ENCODE measurements around the gene SH2D7. TPM values are rescaled to one million over a fixed set of nuclear protein-coding genes. Genes with fewer than 3 reads are reported as not detected.
A peak's percentile ranks its signal among the peaks of the same experiment; 100 is the strongest.

Gene SH2D7
- total RNA-seq, 1 donor from 2014 or later, result not detected

GRCh38 chr15:78104566-78105475 lies 12.5 kb downstream of the SH2D7 start:
- no peak for ATAC-seq

DNA sequence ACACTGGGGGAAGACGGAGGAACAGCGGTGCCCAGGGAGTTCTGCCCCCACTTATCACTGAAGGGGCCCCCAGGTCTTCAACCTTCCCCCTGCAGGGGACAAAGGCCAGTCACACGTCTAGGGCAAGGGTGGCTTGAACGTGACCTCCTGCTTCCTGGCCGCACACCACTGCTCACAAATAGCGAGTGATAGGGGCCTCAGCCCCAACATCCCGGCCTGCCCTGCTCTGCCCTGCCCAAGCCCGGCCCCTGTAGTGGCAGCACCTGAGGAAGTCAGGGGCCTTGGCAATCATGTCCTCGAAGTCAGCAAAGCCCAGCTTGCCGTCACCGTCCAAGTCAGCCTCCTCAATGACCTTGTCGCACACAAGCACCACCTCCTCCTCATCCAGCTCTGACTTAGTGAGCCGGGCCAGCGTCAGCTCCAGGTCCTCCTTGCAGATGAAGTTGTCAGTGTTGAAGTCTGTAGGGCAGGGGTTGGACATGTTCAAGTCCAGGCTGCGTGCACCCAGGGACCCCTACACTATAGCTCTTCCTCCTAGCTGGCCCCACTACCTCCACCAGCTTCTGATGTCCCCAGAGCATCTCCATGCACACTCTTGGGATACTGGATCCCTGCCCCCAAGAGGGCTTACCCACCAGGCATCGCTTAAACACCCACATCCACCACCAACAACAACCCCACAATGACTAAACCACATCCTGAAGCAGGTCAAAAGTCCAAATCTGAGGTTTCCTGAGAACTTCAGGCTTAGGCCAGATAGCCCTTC lies 13.3 kb downstream of the SH2D7 start:
- ATAC-seq, result no peak

- no peak for ATAC-seq
Observed at GRCh38 chr15:78107471-78107870, 15.1 kb downstream of the SH2D7 start.

DNA sequence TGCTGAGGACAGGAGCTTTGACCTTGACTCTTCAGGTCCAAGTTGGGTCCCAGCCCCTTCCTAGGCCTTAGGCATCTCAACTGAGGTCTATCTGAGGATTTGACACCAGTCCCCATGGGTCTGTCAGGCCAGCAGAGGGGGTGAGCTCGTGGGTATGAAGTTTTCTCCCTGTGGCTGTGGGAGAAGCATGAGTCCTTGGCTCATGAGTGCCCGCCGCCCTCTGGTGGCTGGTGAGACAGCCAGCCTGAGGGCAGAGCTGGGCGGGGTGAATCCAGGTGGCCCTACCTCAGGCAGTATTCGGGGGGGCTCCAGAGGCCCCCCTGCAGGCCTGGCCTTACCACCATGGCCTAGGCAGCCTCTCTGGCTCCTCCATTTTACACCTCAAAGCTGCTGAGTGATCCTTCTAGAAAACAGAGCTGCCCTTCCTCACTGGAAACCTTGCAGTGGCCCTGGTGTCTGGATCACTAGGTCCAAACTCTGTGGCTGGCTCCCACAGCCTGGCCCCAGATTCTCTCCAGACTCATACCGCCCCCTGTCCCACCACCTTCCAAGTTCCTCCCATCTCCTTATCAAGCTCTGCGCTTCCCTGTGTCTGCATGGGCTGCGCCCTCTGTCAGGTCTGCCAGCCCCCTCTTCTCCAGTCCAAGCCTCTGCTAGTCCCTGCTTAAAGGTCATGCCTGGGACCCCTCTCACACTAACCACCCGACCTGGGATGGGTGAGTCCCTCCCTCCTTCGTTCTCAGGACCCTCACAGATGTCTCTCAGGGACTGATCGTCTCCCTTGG lies 16.1 kb downstream of the SH2D7 start:
- ATAC-seq, result peak; percentile 78

DNA sequence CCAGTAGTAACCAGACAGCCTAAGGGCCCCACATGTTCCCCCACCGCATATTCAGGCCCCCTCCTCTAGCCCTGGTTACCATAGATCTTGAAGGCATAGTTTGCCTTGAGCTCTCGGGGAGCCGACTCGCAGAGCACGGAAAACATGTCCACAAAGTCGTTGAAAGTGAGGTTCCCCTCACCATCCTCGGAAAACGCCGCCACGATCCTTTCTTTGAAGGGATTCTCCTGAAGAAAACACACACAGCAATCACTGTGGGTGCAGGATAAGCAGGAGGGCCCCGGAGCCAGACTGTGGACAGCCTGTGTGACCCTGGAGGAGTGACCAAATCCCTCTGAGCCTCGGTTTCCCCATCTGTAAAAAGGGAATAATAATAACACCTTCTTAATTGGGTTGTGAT lies 16.8 kb downstream of the SH2D7 start:
- ATAC-seq, result no peak

DNA sequence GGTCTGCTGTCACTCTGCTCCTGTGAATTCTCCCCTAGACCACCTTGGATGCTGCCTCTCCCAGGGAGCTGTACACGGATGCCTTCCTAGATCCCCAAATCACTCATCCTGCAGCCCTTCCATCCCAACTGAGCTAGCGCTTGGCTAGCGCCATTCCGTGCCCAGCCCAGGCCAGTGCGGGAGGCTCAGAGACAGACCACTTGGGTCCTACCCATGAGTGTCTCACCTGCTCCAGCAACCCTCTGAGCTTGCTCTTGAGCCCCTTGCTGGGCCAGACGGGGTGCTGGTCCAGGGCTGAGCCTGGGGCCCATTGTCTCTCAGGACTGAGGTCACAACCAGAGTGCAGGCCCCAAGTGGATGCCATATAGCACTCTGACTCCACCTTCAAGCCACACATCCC lies 17.7 kb downstream of the SH2D7 start:
- no peak for ATAC-seq

DNA sequence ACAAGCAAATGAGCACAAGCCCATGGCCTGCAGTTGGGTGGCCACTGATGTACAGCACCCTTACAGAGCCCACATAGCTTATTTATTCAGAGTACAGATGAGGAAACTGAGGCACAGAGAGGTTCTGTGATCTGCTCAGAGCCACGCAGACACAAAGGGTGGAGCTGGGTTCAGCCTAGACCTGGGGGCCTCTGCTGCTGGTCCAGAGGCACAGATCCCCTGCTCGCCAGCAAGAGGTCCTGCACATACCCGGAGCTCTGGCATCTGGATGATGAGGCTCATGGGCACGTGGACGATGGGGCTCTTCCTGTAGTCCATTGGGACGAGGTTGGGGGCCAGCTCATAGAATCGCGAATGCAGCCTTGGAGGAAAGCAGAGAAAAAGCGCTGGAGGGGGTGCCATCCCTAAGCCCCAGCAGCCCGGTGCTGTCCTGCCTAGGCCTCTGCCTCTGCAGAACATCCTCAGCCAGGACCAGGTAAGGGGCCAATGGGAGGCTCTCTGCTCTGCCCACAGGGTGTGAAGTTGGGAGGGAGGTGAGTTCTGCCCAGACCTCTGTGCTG lies 18.6 kb downstream of the SH2D7 start:
- ATAC-seq, result no peak

DNA sequence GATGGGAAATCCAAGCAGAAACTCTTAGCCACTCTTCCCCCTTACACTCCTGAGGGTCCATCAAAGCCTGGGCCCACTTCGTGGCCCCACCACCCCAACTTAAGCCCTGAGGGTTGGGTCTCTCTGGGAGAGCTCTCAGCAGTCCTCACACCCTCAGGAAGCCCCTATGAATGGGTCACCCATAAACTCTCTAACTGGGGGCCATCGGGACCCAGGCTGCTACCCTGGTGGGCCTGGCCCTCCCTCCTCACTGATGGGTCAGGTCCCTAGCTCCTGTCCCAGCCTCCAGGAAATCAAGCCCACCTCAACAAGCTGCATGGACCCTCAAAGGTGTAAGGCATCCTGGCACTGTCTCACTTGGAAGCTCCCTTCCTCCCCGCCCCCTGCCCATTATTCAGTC lies 19.4 kb downstream of the SH2D7 start:
- no peak for ATAC-seq

- no peak for ATAC-seq
Observed at GRCh38 chr15:78112551-78112950, 20.2 kb downstream of the SH2D7 start.

DNA sequence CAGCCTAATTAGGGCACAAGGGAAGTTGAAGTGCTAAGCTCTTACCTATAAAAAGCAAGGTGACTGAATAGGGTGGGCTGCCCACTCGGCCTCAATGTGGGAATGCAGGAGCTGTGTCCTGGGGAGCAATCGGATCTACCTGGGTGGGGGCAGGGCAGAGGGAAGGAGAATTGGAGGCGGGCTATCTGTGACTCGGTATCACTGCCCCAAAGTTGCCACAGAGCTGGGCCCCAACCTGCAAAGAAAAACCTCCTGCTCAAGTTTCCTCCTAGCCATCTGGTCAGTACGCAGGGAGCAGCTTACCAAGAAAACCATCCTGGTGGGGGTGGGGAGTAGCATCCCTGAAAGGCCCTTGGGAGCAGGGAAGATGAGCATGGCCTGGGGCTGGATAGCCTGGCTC lies 28.2 kb downstream of the SH2D7 start:
- no peak for ATAC-seq

DNA sequence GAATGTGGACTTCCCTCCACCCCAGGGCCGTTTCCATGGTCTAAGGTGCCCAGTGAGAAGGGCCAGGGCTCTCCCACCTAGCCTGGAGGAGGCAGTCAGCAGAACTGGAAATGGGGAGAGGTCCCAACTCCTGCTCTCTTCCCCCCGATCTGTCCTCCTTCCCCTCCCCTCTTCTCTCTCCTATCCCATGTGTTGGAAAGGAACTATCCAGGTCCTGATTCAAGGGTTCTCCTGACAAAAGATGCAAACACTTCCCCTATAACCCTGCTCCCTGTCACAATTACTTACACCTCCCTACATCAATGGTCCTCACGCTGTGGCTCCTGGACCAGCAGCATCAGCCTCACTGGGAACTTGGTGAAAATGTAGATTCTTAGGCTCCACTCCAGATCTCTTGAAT lies 32.9 kb downstream of the SH2D7 start:
- no peak for ATAC-seq

DNA sequence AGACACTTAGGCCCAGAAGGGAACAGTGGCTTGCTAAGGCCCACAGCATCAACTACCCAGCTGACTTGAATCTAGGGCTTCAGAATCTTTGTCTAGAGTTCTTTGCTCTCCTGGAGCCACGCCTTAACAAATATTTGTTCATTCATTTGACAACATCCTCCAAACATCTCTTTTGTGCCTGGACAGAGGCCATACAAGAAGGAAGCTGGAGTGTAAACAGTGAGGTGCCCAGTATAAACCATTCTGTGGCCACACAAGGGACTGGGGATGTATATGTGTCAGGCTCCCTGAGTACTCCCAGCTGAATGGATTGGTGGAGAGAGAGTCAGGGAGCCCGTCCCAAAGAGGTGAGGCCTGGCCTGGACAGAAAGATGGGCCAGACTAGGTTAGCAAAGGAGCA lies 35.5 kb downstream of the SH2D7 start:
- no peak for ATAC-seq

DNA sequence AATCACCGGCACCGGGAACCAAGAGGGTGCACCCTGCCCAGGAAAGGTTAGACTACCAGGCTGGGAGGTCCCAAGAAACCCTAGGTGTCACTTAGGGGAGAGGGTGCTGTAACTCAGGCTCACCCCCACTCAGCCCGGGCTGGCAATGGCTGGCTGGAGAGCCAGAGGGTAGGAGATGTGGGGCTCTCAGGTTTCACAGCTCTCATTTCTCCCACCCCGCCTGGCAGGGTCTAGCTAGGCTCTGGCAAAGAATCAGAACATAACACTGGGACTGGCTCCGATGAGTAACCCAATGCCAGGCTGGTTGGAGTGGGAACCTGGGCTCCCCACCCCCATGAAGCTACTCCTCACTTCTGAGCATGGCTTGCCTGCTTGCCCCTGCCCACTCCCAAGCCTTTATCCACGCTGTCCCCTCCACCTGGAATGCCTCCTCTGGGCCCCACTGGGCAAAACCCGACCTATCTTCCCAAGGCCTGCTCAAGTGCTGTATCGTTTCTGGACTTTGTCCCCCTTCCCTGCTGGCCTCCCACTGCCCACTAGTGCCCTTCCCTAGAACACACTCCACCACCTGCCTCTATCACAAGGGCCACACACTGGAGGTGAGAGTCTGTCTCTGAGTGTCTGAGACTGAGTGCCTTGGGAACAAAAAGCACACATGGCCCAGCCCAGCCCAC lies 36.9 kb downstream of the SH2D7 start:
- no peak for ATAC-seq

- no peak for ATAC-seq
Observed at GRCh38 chr15:78129751-78130287, 37.5 kb downstream of the SH2D7 start.

GRCh38 chr15:78130466-78131294 lies 38.3 kb downstream of the SH2D7 start:
- no peak for ATAC-seq

DNA sequence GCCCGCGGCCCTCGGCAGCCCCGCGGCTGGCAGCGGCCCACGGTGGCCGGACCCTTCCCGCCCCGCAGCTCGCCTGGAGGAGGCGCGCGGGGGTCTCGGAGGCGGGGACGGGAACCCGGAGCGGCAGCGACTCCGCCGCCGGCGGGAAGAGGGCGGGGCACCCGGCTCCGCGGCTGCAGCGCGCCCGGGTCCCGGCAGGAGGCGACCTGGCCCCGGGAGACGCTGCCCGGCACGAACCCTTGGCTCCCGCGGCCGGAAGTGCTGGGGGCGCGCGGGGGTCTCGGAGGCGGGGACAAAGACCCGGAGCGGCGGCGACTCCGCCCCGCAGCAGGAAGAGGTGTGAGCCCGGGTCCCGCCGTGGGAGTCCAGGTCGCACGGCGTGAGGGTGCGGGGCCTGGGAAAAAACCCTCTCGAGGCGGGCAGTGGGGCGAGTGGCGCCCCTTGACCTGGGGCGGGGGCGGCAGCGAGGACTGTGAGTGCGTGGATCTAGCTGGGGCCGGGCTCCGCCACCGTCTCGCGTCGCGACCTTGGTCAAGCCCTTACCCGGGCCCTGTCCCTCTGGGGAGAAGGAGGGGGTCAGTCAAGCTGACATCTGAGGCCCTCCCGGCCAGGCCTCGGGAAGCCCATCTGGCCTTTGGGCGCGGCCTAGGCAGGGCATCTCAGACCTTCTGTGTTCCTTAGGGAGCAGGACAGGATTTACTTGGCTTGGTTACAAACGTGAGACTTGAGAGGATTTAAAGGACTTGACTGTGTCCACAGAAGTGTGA lies 39.1 kb downstream of the SH2D7 start, which contains the start of gene CIB2:
Gene CIB2 (minus strand): TSS at position 151 of the 767 bp plus-strand sequence. CDS start 230 bp downstream, outside the sequence.
- ATAC-seq, result peak; percentile 68

- ATAC-seq, result peak; percentile 87
Observed at GRCh38 chr15:78133801-78134200, 41.4 kb downstream of the SH2D7 start.

- ATAC-seq, result no peak
Observed at GRCh38 chr15:78139578-78139977, 47.2 kb downstream of the SH2D7 start.

GRCh38 chr15:78140292-78140691 lies 47.9 kb downstream of the SH2D7 start:
- no peak for ATAC-seq

GRCh38 chr15:78142332-78142731 lies 50.0 kb downstream of the SH2D7 start:
- ATAC-seq, result no peak
